Stimulated activated naive CD8-positive, alpha-beta T cell treated with anti-CD3 and anti-CD28 coated beads, Interleukin-15, amount 100 ng/mL, for 72 hours (primary cell): Measurements from ENCODE around the gene DAPK2.
"Not testable (repeated sequence)": the region's sequence is repeated elsewhere in the genome, so short reads cannot be mapped to it uniquely, and the experiment has no call there.

Source experiments
- ATAC-seq: fragments of 150-1000 bp; cut with Tn5 transposase; 2 replicates; pipeline ENCODE4 v1.10.0; 2021; ENCODE audit warnings: mild to moderate bottlenecking, moderate library complexity
- DNase-seq, 2 donors: peaks; one replicate each; pipeline ENCODE4 v3.0.0; 2021 to 2022
- H3K27ac Mint-ChIP-seq, 2 donors: one replicate each; pipeline ENCODE4 v1.8.0; 2022; ENCODE audit warnings: mild to moderate bottlenecking in 2 of 2, mixed read lengths in 2 of 2, moderate library complexity in 2 of 2
- H3K27me3 Mint-ChIP-seq: one replicate; pipeline ENCODE4 v1.8.0; 2022; ENCODE audit warnings: mixed read lengths
- H3K4me1 Mint-ChIP-seq: one replicate; pipeline ENCODE4 v1.8.0; 2022; ENCODE audit warnings: mild to moderate bottlenecking, mixed read lengths
- H3K4me3 Mint-ChIP-seq, 2 donors: one replicate each; pipeline ENCODE4 v1.8.0; 2022; ENCODE audit warnings: mild to moderate bottlenecking in 2 of 2, mixed read lengths in 2 of 2, moderate library complexity in 1 of 2
- H3K9me3 Mint-ChIP-seq, 2 donors: one replicate each; pipeline ENCODE4 v1.8.0; 2022; ENCODE audit warnings: mixed read lengths in 2 of 2

Gene DAPK2

GRCh38 chr15:64068133-64068532 is 21.8 kb upstream of the DAPK2 start:
- DNase-seq (no peak), ATAC-seq (peak; percentile 57)
- H3K4me3 Mint-ChIP-seq = no peak overlapping the region
- H3K9me3 Mint-ChIP-seq = no peaks in the 10 kb centered on the region
- no peaks in the 10 kb centered on the region for H3K27me3 Mint-ChIP-seq
- H3K4me1 Mint-ChIP-seq = peaks cover 10% of the 10 kb centered on the region
- H3K27ac Mint-ChIP-seq = no peak overlapping the region

GRCh38 chr15:64067564-64068030 is 21.3 kb upstream of the DAPK2 start:
- Mint-ChIP-seq H3K4me1 (peaks cover 10% of the 10 kb centered on the region), H3K4me3 (peak overlapping the region in 1 of 2 donors; percentile 58), H3K27ac (peak overlapping the region in 1 of 2 donors; percentile 42), H3K9me3 (no peaks in the 10 kb centered on the region), H3K27me3 (no peaks in the 10 kb centered on the region)
- ATAC-seq (peak; percentile 86), DNase-seq (peak; percentile 60 to 65)

- Mint-ChIP-seq H3K9me3 (no peaks in the 10 kb centered on the region), H3K4me1 (peaks cover 10% of the 10 kb centered on the region)
Observed at GRCh38 chr15:64066451-64066850, 20.2 kb upstream of the DAPK2 start.

GRCh38 chr15:64060716-64061115 is 14.4 kb upstream of the DAPK2 start:
- DNase-seq = no peak
- no peaks in the 10 kb centered on the region for H3K4me1 Mint-ChIP-seq
- no peaks in the 10 kb centered on the region for H3K27me3 Mint-ChIP-seq
- no peaks in the 10 kb centered on the region for H3K9me3 Mint-ChIP-seq
- no peak overlapping the region for H3K27ac Mint-ChIP-seq
- H3K4me3 Mint-ChIP-seq = no peak overlapping the region
- no peak for ATAC-seq

More at GRCh38 chr15:64066451-64066850, 20.2 kb upstream of the DAPK2 start:
- no peak for DNase-seq
- no peak for ATAC-seq
- Mint-ChIP-seq H3K4me3 (no peak overlapping the region), H3K27me3 (no peaks in the 10 kb centered on the region), H3K27ac (no peak overlapping the region)

GRCh38 chr15:64059104-64059503 is 12.8 kb upstream of the DAPK2 start:
- not testable (repeated sequence) for ATAC-seq, H3K4me3 Mint-ChIP-seq, H3K27ac Mint-ChIP-seq, DNase-seq, H3K9me3 Mint-ChIP-seq, H3K27me3 Mint-ChIP-seq, H3K4me1 Mint-ChIP-seq

- H3K9me3 Mint-ChIP-seq = no peaks in the 10 kb centered on the region
Observed at GRCh38 chr15:64058279-64058678, 12.0 kb upstream of the DAPK2 start.

GRCh38 chr15:64053674-64054073 is 7.4 kb upstream of the DAPK2 start:
- peak in 1 of 2 donors; percentile 1 for DNase-seq
- not testable (repeated sequence) for H3K27me3 Mint-ChIP-seq, H3K9me3 Mint-ChIP-seq, H3K27ac Mint-ChIP-seq, H3K4me3 Mint-ChIP-seq, H3K4me1 Mint-ChIP-seq, ATAC-seq

More at GRCh38 chr15:64058279-64058678, 12.0 kb upstream of the DAPK2 start:
- Mint-ChIP-seq H3K4me3 (no peak overlapping the region), H3K4me1 (no peaks in the 10 kb centered on the region), H3K27me3 (no peaks in the 10 kb centered on the region), H3K27ac (no peak overlapping the region)
- no peak for ATAC-seq
- no peak for DNase-seq

GRCh38 chr15:64052925-64053491 is 6.7 kb upstream of the DAPK2 start:
- Mint-ChIP-seq H3K9me3 (no peaks in the 10 kb centered on the region), H3K27me3 (peaks cover 11% of the 10 kb centered on the region), H3K27ac (no peak overlapping the region), H3K4me1 (peaks cover 7% of the 10 kb centered on the region), H3K4me3 (no peak overlapping the region)
- DNase-seq (peak in 1 of 2 donors; percentile 2), ATAC-seq (no peak)

GRCh38 chr15:64051407-64052259 is 5.3 kb upstream of the DAPK2 start:
- H3K27me3 Mint-ChIP-seq = peaks cover 24% of the 10 kb centered on the region
- H3K4me1 Mint-ChIP-seq = peaks cover 12% of the 10 kb centered on the region
- ATAC-seq (no peak), DNase-seq (no peak)
- H3K9me3 Mint-ChIP-seq = no peaks in the 10 kb centered on the region
- peak overlapping the region in 1 of 2 donors; percentile 25 for H3K27ac Mint-ChIP-seq
- H3K4me3 Mint-ChIP-seq = no peak overlapping the region

GRCh38 chr15:64051093-64051402 is 4.8 kb upstream of the DAPK2 start:
- Mint-ChIP-seq H3K27me3 (peaks cover 26% of the 10 kb centered on the region), H3K4me3 (no peak overlapping the region), H3K4me1 (peaks cover 15% of the 10 kb centered on the region), H3K27ac (no peak overlapping the region), H3K9me3 (no peaks in the 10 kb centered on the region)
- ATAC-seq = no peak
- DNase-seq = no peak

GRCh38 chr15:64050281-64051092 is 4.2 kb upstream of the DAPK2 start:
- H3K27ac Mint-ChIP-seq = no peak overlapping the region
- H3K4me3 Mint-ChIP-seq = no peak overlapping the region
- no peak for ATAC-seq

GRCh38 chr15:64048781-64049460 is 2.6 kb upstream of the DAPK2 start:
- DNase-seq = no peak
- no peaks in the 10 kb centered on the region for H3K9me3 Mint-ChIP-seq
- no peak overlapping the region for H3K4me3 Mint-ChIP-seq
- peaks cover 40% of the 10 kb centered on the region for H3K27me3 Mint-ChIP-seq
- no peak for ATAC-seq
- H3K27ac Mint-ChIP-seq = no peak overlapping the region
- H3K4me1 Mint-ChIP-seq = peaks cover 21% of the 10 kb centered on the region

More at GRCh38 chr15:64050281-64051092, 4.2 kb upstream of the DAPK2 start:
- H3K4me1 Mint-ChIP-seq = peaks cover 19% of the 10 kb centered on the region
- H3K9me3 Mint-ChIP-seq = no peaks in the 10 kb centered on the region
- no peak for DNase-seq
- peaks cover 28% of the 10 kb centered on the region for H3K27me3 Mint-ChIP-seq

- Mint-ChIP-seq H3K4me3 (peak overlapping the region; percentile 29 to 54), H3K27me3 (peaks cover 48% of the 10 kb centered on the region), H3K27ac (no peak overlapping the region), H3K4me1 (peaks cover 21% of the 10 kb centered on the region), H3K9me3 (no peaks in the 10 kb centered on the region)
- ATAC-seq = peak; percentile 65
- peak; percentile 13 to 29 for DNase-seq
Observed at GRCh38 chr15:64045774-64046420, 388 bp downstream of the DAPK2 start.

- Mint-ChIP-seq H3K9me3 (no peaks in the 10 kb centered on the region), H3K4me3 (peak overlapping the region in 1 of 2 donors; percentile 5), H3K27ac (no peak overlapping the region), H3K4me1 (peaks cover 14% of the 10 kb centered on the region), H3K27me3 (peaks cover 48% of the 10 kb centered on the region)
- DNase-seq (no peak), ATAC-seq (no peak)
Observed at GRCh38 chr15:64045101-64045435, 1.2 kb downstream of the DAPK2 start.
